OCI-LY7 (cell line): Measurements from ENCODE around the gene LZTS2.

ENCODE experiments used
- CTCF ChIP-seq: fragments of 200-600 bp; sonication (generic); conservative IDR thresholded peaks from 2 replicates; pipeline ENCODE4 v1.5.1; 2014; ENCODE audit warnings: mild to moderate bottlenecking, antibody characterized with exemption, low read length, moderate library complexity, mixed read lengths
- EZH2phosphoT487 ChIP-seq: fragments of 200-600 bp; sonication (generic); IDR thresholded peaks from 2 replicates; pipeline ENCODE4 v1.6.1; 2018; ENCODE audit warnings: low read depth, borderline replicate concordance, mild to moderate bottlenecking, mixed run types, antibody characterized with exemption, low read length, moderate library complexity, mixed read lengths

GRCh38 chr10:101038484-101038883 lies 38.9 kb downstream of the LZTS2 start:
- TF ChIP-seq CTCF: no peak
- no peak for TF ChIP-seq EZH2phosphoT487
